ENCODE results near the gene PMM2.

- TF ChIP-seq, protein P1, sequence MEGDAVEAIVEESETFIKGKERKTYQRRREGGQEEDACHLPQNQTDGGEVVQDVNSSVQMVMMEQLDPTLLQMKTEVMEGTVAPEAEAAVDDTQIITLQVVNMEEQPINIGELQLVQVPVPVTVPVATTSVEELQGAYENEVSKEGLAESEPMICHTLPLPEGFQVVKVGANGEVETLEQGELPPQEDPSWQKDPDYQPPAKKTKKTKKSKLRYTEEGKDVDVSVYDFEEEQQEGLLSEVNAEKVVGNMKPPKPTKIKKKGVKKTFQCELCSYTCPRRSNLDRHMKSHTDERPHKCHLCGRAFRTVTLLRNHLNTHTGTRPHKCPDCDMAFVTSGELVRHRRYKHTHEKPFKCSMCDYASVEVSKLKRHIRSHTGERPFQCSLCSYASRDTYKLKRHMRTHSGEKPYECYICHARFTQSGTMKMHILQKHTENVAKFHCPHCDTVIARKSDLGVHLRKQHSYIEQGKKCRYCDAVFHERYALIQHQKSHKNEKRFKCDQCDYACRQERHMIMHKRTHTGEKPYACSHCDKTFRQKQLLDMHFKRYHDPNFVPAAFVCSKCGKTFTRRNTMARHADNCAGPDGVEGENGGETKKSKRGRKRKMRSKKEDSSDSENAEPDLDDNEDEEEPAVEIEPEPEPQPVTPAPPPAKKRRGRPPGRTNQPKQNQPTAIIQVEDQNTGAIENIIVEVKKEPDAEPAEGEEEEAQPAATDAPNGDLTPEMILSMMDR (IDR thresholded peaks at IDR 0.05; ENCODE audit: low read depth, low read length), result no peak
- TF ChIP-seq POLR2A (IDR thresholded peaks at IDR 0.05; ENCODE audit: extremely low read depth, insufficient read length) (no peak), MYC (IDR thresholded peaks at IDR 0.05; ENCODE audit: low read depth, low read length) (no peak)
- TF ChIP-seq, protein P2, sequence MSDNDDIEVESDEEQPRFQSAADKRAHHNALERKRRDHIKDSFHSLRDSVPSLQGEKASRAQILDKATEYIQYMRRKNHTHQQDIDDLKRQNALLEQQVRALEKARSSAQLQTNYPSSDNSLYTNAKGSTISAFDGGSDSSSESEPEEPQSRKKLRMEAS (IDR thresholded peaks at IDR 0.05; ENCODE audit: low read depth, low read length), result no peak
Observed at GRCh38 chr16:8862309-8863130, 64.9 kb downstream of the PMM2 start.

Measured in NB4 (cell line).